BJ (cell line): ENCODE measurements around the gene NFYC. TPM values are rescaled to one million over a fixed set of nuclear protein-coding genes. Genes with fewer than 3 reads are reported as not detected.

Experiments
- CTCF ChIA-PET: fragments of 350-600 bp; formaldehyde crosslinking; extraction: SDS; loops from one replicate; lab custom pipeline; 2021; ENCODE audit warnings: antibody characterized with exemption, inconsistent platforms; lab: Yijun Ruan, JAX
- POLR2A ChIA-PET: fragments of 300-600 bp; sonication (Branson Sonifier 250); formaldehyde crosslinking; extraction: SDS; loops from one replicate; lab custom pipeline; 2021; ENCODE audit warnings: antibody characterized with exemption; lab: Charles Lee
- DNase-seq: peaks from one replicate; pipeline ENCODE4 v3.0.0-alpha.2; 2011; ENCODE audit warnings: low read depth
- H3K27me3 ChIP-seq: 2 replicates; pipeline ENCODE4 v1.6.0; 2011; ENCODE audit warnings: low read length; ENCODE audit not compliant: control insufficient read depth, insufficient read depth
- H3K36me3 ChIP-seq: 2 replicates; pipeline ENCODE4 v1.5.1; 2011; ENCODE audit warnings: low read length; ENCODE audit not compliant: control insufficient read depth, insufficient read depth
- H3K4me3 ChIP-seq: 2 replicates; pipeline ENCODE4 v1.5.1; 2011; ENCODE audit warnings: low read depth, mild to moderate bottlenecking, control low read depth, low read length
- polyA plus RNA-seq: library from polyadenylated mRNA; depleted of rRNA; stranded (reverse); fragments of >200 nt; gene quantifications from 2 replicates; pipeline ENCODE4 v1.2.3, GENCODE V29; 2011
- TF ChIP-seq, protein P1 (sequence below): IDR thresholded peaks from 2 replicates; pipeline ENCODE4 v1.5.1; 2011; ENCODE audit warnings: low read depth, mild to moderate bottlenecking, control low read depth, inconsistent platforms, low read length, moderate library complexity; ENCODE audit not compliant: insufficient read depth

NFYC gene
- polyA plus RNA-seq, 1 experiment = 63.2 TPM

DNA sequence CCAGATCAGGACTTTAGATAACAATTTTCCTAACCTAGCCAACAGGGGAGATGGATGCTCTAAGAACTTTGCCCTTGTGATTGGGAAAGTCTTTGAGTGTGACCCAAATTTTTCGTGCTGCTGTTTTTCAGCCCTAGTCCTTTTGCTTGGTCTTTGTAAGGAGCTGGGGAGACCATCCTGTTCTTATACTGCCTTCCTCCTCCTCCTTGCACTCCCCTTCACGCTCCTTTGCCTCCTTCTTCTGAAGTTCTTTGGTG lies 97.8 kb downstream of the NFYC start:
- Histone ChIP-seq H3K27me3 (peaks cover 24% of the 10 kb centered on the region), H3K36me3 (no peaks in the 10 kb centered on the region), H3K4me3 (no peak overlapping the region)
- no peak for DNase-seq
- ChIA-PET CTCF (interaction anchor here (4.0 kb wide), 1 partner anchor 15 kb away, joined by 18 read pairs; no protein-coding TSS in a partner anchor), POLR2A (no interaction called here)
- TF ChIP-seq, protein P1, sequence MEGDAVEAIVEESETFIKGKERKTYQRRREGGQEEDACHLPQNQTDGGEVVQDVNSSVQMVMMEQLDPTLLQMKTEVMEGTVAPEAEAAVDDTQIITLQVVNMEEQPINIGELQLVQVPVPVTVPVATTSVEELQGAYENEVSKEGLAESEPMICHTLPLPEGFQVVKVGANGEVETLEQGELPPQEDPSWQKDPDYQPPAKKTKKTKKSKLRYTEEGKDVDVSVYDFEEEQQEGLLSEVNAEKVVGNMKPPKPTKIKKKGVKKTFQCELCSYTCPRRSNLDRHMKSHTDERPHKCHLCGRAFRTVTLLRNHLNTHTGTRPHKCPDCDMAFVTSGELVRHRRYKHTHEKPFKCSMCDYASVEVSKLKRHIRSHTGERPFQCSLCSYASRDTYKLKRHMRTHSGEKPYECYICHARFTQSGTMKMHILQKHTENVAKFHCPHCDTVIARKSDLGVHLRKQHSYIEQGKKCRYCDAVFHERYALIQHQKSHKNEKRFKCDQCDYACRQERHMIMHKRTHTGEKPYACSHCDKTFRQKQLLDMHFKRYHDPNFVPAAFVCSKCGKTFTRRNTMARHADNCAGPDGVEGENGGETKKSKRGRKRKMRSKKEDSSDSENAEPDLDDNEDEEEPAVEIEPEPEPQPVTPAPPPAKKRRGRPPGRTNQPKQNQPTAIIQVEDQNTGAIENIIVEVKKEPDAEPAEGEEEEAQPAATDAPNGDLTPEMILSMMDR = no peak

DNA sequence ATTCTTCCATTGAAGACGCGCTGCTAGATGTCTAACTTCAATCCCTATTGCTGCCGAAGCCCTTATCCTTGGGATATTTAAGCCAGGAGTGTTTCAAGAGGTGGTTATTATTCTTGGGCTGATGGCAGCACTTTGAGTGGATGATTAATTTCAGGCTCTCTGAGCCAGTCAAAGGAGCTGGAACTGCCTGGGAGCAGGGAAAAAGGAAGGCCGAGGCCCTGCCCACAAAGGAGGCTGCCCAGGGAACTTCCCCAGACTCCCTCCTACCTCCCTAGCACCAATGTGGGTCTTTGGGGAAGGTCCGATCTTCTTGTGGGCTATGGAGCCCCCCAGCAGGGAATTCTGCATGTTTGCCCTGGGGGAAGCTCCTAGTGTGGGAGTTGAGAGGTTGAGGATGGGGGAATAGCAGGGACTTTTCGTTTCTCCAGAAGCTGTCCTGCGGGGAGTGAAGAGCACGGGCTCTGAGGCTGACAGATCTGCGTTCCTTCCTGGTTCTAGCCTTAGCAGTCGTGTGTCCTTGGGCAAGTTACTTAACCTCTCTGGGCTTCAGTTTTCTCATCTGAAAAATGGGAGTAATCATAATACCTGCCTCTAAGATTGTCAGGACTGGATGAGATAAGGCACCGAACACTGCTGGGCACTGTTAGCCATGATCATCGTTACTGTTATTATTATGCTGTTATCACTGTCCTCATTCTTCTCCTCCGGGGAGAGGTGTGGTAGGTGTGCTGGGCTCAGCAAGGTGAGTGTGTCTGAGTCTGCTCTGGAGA lies 98.3 kb downstream of the NFYC start:
- TF ChIP-seq, protein P1 = no peak
- no peak for DNase-seq
- ChIA-PET CTCF (interaction anchor here (0.9 to 4.0 kb wide), 2 partner anchors 16 to 58 kb away, joined by 3 to 18 read pairs; no protein-coding TSS in a partner anchor), POLR2A (no interaction called here)
- no peak overlapping the region for H3K4me3 ChIP-seq
- no peaks in the 10 kb centered on the region for H3K36me3 ChIP-seq
- H3K27me3 ChIP-seq = peaks cover 19% of the 10 kb centered on the region

DNA sequence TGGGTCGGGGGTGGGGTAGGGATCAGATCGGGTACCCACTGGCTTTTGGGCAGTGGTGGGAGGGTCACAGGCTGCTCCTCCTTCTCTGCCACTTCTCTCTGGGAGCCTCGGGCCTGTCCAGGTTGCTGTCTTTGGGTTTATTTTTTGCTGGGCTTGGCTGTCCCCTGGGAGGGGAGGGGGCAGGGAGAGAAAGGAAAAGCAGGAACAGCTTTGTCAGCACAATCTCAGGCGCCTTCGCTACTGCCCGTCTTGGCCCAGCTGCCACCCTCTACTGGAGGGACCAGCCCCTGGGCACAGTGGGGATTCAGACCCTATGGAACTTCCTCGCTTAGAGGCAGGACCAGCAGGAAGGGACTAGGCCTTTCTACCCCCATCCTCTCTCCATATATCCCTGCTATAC lies 100.5 kb downstream of the NFYC start:
- H3K4me3 ChIP-seq = no peak overlapping the region
- TF ChIP-seq, protein P1 = no peak
- peaks cover 21% of the 10 kb centered on the region for H3K27me3 ChIP-seq
- DNase-seq = no peak
- no peaks in the 10 kb centered on the region for H3K36me3 ChIP-seq
- POLR2A ChIA-PET = no interaction called here
- CTCF ChIA-PET = interaction anchor here (0.8 to 4.0 kb wide), 2 partner anchors 15 to 18 kb away, joined by 3 to 18 read pairs; no protein-coding TSS in a partner anchor

DNA sequence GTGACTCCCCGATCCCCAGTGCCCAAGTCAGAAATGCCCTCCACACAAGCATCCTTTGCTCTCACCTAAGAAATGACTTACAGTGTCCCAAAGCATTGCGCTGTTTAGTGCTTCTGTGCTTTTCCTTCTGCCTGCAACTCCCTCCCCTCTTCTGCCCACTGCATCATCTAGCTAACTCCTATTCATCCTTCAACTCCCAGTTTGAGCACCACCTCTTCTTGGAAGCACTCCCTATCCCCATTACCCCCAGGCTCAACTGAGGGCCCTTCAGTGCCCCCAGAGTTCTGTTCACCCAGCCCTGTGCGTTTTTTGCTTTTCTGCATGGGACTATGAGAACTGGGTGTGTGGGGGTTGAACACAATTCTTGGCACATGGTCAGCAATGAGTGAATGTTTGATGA lies 102.1 kb downstream of the NFYC start:
- no peak for DNase-seq
- ChIA-PET POLR2A (no interaction called here), CTCF (interaction anchor here (0.7 to 1.5 kb wide), 2 partner anchors 11 to 19 kb away, joined by 3 to 4 read pairs; no protein-coding TSS in a partner anchor)
- Histone ChIP-seq H3K4me3 (no peak overlapping the region), H3K27me3 (peaks cover 17% of the 10 kb centered on the region), H3K36me3 (no peaks in the 10 kb centered on the region)
- TF ChIP-seq, protein P1 = no peak

DNA sequence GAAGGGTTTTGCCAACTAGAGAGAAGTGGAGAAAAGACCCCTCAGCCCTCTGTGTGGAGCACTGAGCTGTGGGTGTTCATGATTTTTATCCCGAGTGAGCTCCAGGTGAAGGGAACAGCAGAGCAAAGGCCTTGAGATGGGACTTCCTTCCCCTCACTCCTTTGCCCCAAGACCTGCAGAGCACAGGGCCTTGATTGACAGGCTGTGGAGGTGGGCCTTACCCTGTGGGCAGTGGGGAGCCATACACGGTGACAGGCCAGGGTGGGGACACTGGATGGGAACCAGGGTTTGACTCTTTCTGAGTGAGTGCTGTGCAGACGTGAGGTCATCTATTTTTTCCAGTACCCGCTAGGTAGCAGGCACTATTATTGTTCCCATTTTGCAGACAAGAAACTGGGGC lies 102.5 kb downstream of the NFYC start:
- DNase-seq = no peak
- ChIA-PET POLR2A (no interaction called here), CTCF (interaction anchor here (0.7 to 1.5 kb wide), 2 partner anchors 12 to 20 kb away, joined by 3 to 4 read pairs; no protein-coding TSS in a partner anchor)
- TF ChIP-seq, protein P1 = no peak
- Histone ChIP-seq H3K4me3 (no peak overlapping the region), H3K27me3 (peaks cover 16% of the 10 kb centered on the region), H3K36me3 (no peaks in the 10 kb centered on the region)
